Fibroblast of skin of left quadriceps (primary cell): ENCODE measurements around the gene TCHHL1.

Experiments
- DNase-seq, 2 experiments: peaks; one replicate each; pipeline ENCODE4 v3.0.0-alpha.2; 2013; ENCODE audit warnings: low read depth in 2 of 2

TCHHL1 gene

GRCh38 chr1:152089014-152089674 lies at the start of gene TCHHL1:
TSS of gene TCHHL1 (minus strand) at chr1:152089064. CDS start at chr1:152088143, 921 bp downstream.
- DNase-seq, result no peak

- DNase-seq, result no peak
Measured at GRCh38 chr1:152137215-152137614, 48.4 kb upstream of the TCHHL1 start.

GRCh38 chr1:152130186-152130585 lies 41.3 kb upstream of the TCHHL1 start:
- DNase-seq, result no peak

GRCh38 chr1:152127673-152128072 lies 38.8 kb upstream of the TCHHL1 start:
- DNase-seq, result no peak

- no peak for DNase-seq
Measured at GRCh38 chr1:152125834-152126443, 37.1 kb upstream of the TCHHL1 start.

- DNase-seq, result no peak
Measured at GRCh38 chr1:152118915-152119314, 30.1 kb upstream of the TCHHL1 start.

GRCh38 chr1:152115344-152115743 lies 26.5 kb upstream of the TCHHL1 start, which contains the start of gene TCHH:
TSS of gene TCHH (minus strand) at chr1:152115444. CDS start at chr1:152114080, 1,364 bp downstream.
- DNase-seq, result no peak

GRCh38 chr1:152112885-152113432 lies 24.1 kb upstream of the TCHHL1 start:
- DNase-seq, result no peak

GRCh38 chr1:152112101-152112884 lies 23.4 kb upstream of the TCHHL1 start:
- DNase-seq, result no peak

- DNase-seq, result peak; percentile 11 to 16
Measured at GRCh38 chr1:152111515-152111968, 22.7 kb upstream of the TCHHL1 start.

GRCh38 chr1:152110860-152111514 lies 22.1 kb upstream of the TCHHL1 start:
- DNase-seq, result peak; percentile 13 to 15

GRCh38 chr1:152110365-152110859 lies 21.5 kb upstream of the TCHHL1 start:
- DNase-seq, result peak; percentile 16 to 24

- DNase-seq, result no peak
Measured at GRCh38 chr1:152109998-152110294, 21.1 kb upstream of the TCHHL1 start.

- DNase-seq, result no peak
Measured at GRCh38 chr1:152109231-152109997, 20.6 kb upstream of the TCHHL1 start.

GRCh38 chr1:152108882-152109222 lies 20.0 kb upstream of the TCHHL1 start:
- DNase-seq, result no peak

GRCh38 chr1:152107984-152108881 lies 19.4 kb upstream of the TCHHL1 start:
- peak in 1 of 2 experiments; percentile 5 for DNase-seq

- no peak for DNase-seq
Measured at GRCh38 chr1:152107031-152107983, 18.4 kb upstream of the TCHHL1 start.

- no peak for DNase-seq
Measured at GRCh38 chr1:152104854-152105253, 16.0 kb upstream of the TCHHL1 start.

- DNase-seq, result no peak
Measured at GRCh38 chr1:152096931-152097330, 8.1 kb upstream of the TCHHL1 start.
